ENCODE measurements around the gene SH3GL3. TPM values are rescaled to one million over a fixed set of nuclear protein-coding genes. Genes with fewer than 3 reads are reported as not detected.

The SH3GL3 gene
- total RNA-seq, 1 donor from 2014 or later, result not detected

- Histone ChIP-seq H3K27ac (no peak overlapping the region), H3K4me3 (no peak overlapping the region), H3K4me1 (peaks cover 0 to 12% of the 10 kb centered on the region in 2 donors), H3K9me3 (no peaks in the 10 kb centered on the region), H3K36me3 (no peaks in the 10 kb centered on the region), H3K27me3 (no peaks in the 10 kb centered on the region)
- intact Hi-C loops (cut with DNase I), result no loop called here
- no peak for DNase-seq (ENCODE audit: low spot score in 2 of 2)
- no peak for TF ChIP-seq CTCF (IDR thresholded peaks at IDR 0.05)
Measured at GRCh38 chr15:83610132-83610531, 163.0 kb downstream of the SH3GL3 start.

GRCh38 chr15:83610901-83611685 is 164.0 kb downstream of the SH3GL3 start:
- H3K4me1 ChIP-seq, result peaks cover 0 to 12% of the 10 kb centered on the region in 2 donors
- intact Hi-C loops (cut with DNase I), result no loop called here
- TF ChIP-seq CTCF (IDR thresholded peaks at IDR 0.05), result no peak
- no peaks in the 10 kb centered on the region for H3K9me3 ChIP-seq
- no peak for DNase-seq (ENCODE audit: low spot score in 2 of 2)
- H3K27me3 ChIP-seq, result no peaks in the 10 kb centered on the region
- no peak overlapping the region for H3K27ac ChIP-seq
- no peak overlapping the region for H3K4me3 ChIP-seq
- no peaks in the 10 kb centered on the region for H3K36me3 ChIP-seq

GRCh38 chr15:83612226-83612625 is 165.1 kb downstream of the SH3GL3 start:
- intact Hi-C loops (cut with DNase I), result no loop called here
- Histone ChIP-seq H3K9me3 (no peaks in the 10 kb centered on the region), H3K27ac (no peak overlapping the region), H3K4me3 (no peak overlapping the region), H3K36me3 (no peaks in the 10 kb centered on the region), H3K27me3 (no peaks in the 10 kb centered on the region), H3K4me1 (peaks cover 0 to 12% of the 10 kb centered on the region in 2 donors)
- DNase-seq (ENCODE audit: low spot score in 2 of 2), result no peak
- no peak for TF ChIP-seq CTCF (IDR thresholded peaks at IDR 0.05)

- no peaks in the 10 kb centered on the region for H3K9me3 ChIP-seq
- no peak overlapping the region for H3K4me3 ChIP-seq
- H3K4me1 ChIP-seq, result peaks cover 0 to 12% of the 10 kb centered on the region in 2 donors
- no peak for DNase-seq (ENCODE audit: low spot score in 2 of 2)
- no peak overlapping the region for H3K27ac ChIP-seq
- H3K36me3 ChIP-seq, result no peaks in the 10 kb centered on the region
- no peaks in the 10 kb centered on the region for H3K27me3 ChIP-seq
- TF ChIP-seq CTCF (IDR thresholded peaks at IDR 0.05), result no peak
- intact Hi-C loops (cut with DNase I), result no loop called here
Measured at GRCh38 chr15:83612898-83613635, 165.9 kb downstream of the SH3GL3 start.

- H3K4me3 ChIP-seq, result no peak overlapping the region
- H3K27me3 ChIP-seq, result no peaks in the 10 kb centered on the region
- no peak overlapping the region for H3K27ac ChIP-seq
- intact Hi-C loops (cut with DNase I), result no loop called here
- H3K4me1 ChIP-seq, result peaks cover 0 to 12% of the 10 kb centered on the region in 2 donors
- no peak for DNase-seq (ENCODE audit: low spot score in 2 of 2)
- TF ChIP-seq CTCF (IDR thresholded peaks at IDR 0.05), result no peak
- no peaks in the 10 kb centered on the region for H3K36me3 ChIP-seq
- H3K9me3 ChIP-seq, result no peaks in the 10 kb centered on the region
Measured at GRCh38 chr15:83613714-83614113, 166.6 kb downstream of the SH3GL3 start.

Data from ascending aorta (tissue), 2 donors.